Subcutaneous adipose tissue (tissue), 4 donors: ENCODE data around the gene SPHK2. TPM values are rescaled to one million over a fixed set of nuclear protein-coding genes. Genes with fewer than 3 reads are reported as not detected.

Experiments
- total RNA-seq, 4 donors: library from RNA; depleted of rRNA; stranded (reverse); fragments of >200 nt; gene quantifications; one replicate each; pipeline ENCODE4 v1.1.0, GENCODE V29; 2016
- TF ChIP-seq, protein P1 (sequence below): fragments of 450-650 bp; IDR thresholded peaks from one replicate; pipeline ENCODE4 v1.5.1; 2016; ENCODE audit warnings: low read depth, mild to moderate bottlenecking, control low read depth, antibody characterized with exemption, moderate library complexity

SPHK2 gene
- total RNA-seq, 4 donors from 2014 or later, result 4.9 to 33.2 (median 9.1) TPM

DNA sequence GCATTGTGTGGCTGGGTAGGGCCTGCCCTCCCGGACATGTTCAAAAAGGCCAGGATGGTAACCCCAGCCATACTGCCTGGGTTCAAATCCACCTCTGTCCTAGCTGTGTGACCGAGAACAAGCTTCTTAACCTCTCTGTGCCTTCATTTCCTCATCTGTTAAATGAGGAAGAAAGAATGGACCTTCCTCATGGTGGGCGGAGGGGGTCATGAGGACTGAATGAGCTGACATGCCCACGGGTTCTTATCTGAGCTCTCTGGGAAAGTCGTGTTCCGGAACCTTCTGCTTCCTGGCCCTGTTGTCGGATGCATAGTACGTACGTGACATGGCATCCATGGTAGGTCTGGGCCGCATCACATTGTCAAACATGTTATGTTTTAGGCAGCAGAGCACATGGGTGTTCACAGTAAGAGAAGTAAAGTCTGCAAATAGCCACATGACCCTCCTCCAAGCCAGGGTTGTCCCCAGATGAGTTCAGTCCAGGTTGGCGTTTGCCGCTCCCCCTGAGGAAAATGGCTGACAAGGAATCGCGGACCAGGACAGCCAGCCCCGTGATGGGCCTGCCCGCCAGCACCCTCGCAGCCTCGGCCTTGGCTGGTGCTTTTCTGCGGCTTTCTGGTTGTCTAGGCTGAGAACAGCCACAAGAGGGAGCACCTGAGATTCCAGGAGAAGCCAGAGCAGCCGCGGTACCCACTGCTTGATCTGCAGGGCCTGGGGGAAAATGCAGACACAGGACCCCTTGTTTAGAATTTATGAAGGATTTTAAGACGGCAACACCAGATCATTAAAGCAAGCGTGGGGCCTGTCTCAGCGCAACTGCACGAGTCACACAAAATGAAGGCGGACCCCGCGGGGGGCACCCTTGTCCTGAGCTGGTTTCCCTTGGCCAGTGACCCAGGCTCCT, 55.9 kb downstream of the SPHK2 start:
- TF ChIP-seq, protein P1, sequence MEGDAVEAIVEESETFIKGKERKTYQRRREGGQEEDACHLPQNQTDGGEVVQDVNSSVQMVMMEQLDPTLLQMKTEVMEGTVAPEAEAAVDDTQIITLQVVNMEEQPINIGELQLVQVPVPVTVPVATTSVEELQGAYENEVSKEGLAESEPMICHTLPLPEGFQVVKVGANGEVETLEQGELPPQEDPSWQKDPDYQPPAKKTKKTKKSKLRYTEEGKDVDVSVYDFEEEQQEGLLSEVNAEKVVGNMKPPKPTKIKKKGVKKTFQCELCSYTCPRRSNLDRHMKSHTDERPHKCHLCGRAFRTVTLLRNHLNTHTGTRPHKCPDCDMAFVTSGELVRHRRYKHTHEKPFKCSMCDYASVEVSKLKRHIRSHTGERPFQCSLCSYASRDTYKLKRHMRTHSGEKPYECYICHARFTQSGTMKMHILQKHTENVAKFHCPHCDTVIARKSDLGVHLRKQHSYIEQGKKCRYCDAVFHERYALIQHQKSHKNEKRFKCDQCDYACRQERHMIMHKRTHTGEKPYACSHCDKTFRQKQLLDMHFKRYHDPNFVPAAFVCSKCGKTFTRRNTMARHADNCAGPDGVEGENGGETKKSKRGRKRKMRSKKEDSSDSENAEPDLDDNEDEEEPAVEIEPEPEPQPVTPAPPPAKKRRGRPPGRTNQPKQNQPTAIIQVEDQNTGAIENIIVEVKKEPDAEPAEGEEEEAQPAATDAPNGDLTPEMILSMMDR, result no peak

DNA sequence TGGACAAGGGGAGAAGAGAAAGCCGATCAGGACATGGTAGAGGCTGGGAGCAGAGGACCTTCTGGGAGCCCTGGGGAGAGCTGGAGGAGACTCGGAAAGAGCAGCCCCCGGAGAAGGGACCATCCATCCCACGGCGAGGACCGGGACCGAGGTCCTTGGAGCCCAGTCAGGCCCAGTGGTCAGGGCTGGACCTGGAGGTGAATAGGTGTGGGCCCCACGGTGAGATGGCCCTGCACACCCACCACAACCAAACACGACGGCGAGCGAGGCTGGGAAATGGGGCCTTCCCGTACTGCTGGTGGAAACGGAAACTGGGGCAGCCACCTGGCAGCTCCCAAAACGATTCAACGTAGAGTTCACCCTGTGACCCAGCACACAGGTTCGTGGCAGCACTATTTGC, 57.2 kb downstream of the SPHK2 start:
- TF ChIP-seq, protein P1, result no peak

DNA sequence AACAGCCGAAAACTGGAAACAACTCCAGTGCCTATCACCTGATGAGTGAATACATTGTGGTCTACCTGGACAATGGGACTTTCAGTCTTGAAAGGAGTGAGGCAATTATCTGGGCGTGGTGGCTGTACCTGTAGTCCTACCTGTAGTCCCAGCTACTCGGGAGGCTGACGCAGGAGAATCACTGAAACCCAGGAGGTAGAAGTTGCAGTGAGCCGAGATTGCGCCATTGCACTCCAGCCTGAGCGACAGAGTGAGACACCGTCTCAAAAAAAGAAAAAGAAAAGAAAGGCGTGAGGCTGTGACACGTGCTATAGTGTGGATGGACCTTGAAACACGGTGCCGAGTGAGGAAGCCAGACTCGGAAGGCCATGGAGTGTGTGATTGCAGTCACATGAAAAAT, 57.6 kb downstream of the SPHK2 start:
- TF ChIP-seq, protein P1, result no peak

DNA sequence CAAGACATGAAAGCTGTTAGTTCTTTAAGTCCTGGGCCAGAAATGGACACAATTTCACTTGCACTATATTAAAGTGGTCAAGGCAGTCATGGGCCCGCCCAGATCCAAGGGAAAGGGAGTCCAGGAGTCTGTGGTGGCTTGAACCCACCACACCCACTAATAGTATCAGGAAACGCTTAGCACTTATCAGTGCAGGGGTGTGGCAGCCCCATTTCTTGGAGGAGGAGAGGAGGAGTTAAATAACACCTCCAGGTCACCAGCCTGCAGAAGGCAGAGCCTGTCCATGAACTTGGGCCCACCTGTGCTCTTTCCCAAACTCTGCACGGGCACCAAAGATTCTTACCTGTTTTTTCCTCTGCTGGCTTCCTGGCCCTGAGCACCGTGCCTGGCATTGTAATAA, 58.9 kb downstream of the SPHK2 start:
- TF ChIP-seq, protein P1, result no peak

Other genes starting within 250 kb of the SPHK2 start
- gene KDELR1, start 228.0 kb upstream of the SPHK2 start, total RNA-seq, result 10 to 100 TPM; 62.5 to 99.1 (median 78.6) TPM
- 1 to 10 TPM in 1 of 4 donors, under 1 TPM in 3; 0.16 to 1.0 (median 0.31) TPM for gene GRIN2D, start 225.8 kb upstream of the SPHK2 start, total RNA-seq
- 10 to 100 TPM; 14.4 to 29.0 (median 24.9) TPM for gene GRWD1, start 173.5 kb upstream of the SPHK2 start, total RNA-seq
- gene KCNJ14, start 163.9 kb upstream of the SPHK2 start, total RNA-seq, result 1 to 10 TPM in 1 of 4 donors, under 1 TPM in 3; 0.57 to 1.0 (median 0.74) TPM
- gene CYTH2, start 150.1 kb upstream of the SPHK2 start, total RNA-seq, result 10 to 100 TPM; 15.8 to 64.0 (median 31.5) TPM
- gene LMTK3, start 107.7 kb upstream of the SPHK2 start, total RNA-seq, result not detected
- not detected for gene SULT2B1, start 67.3 kb upstream of the SPHK2 start, total RNA-seq
- gene SPACA4, start 12.8 kb upstream of the SPHK2 start, total RNA-seq, result not detected
- not detected for gene FAM83E, start 4.4 kb upstream of the SPHK2 start, total RNA-seq
- 1,000 to 10,000 TPM in 3 of 4 donors, 100 to 1,000 TPM in 1; 998 to 1,778 (median 1,670) TPM for gene RPL18, start 328 bp upstream of the SPHK2 start, total RNA-seq
- gene DBP, start 17.9 kb downstream of the SPHK2 start, total RNA-seq, result 10 to 100 TPM in 1 of 4 donors, 1 to 10 TPM in 2, under 1 TPM in 1; 0.33 to 18.6 (median 6.3) TPM
- gene CA11, start 26.7 kb downstream of the SPHK2 start, total RNA-seq, result 1 to 10 TPM in 2 of 4 donors, not detected in 2; 1.5 to 3.4 TPM
- gene NTN5, start 53.5 kb downstream of the SPHK2 start, total RNA-seq, result 1 to 10 TPM in 1 of 4 donors, not detected in 3; 1.5 TPM
- not detected for gene FUT2, start 76.5 kb downstream of the SPHK2 start, total RNA-seq
- under 1 TPM in 1 of 4 donors, not detected in 3; 0.51 TPM for gene MAMSTR, start 100.2 kb downstream of the SPHK2 start, total RNA-seq
- gene RASIP1, start 121.1 kb downstream of the SPHK2 start, total RNA-seq, result 10 to 100 TPM in 3 of 4 donors, 1 to 10 TPM in 1; 4.1 to 38.1 (median 11.5) TPM
- under 1 TPM in 1 of 4 donors, not detected in 3; 0.75 TPM for gene IZUMO1, start 127.4 kb downstream of the SPHK2 start, total RNA-seq
- 1 to 10 TPM; 1.0 to 7.2 (median 4.4) TPM for gene FUT1, start 133.1 kb downstream of the SPHK2 start, total RNA-seq
- not detected for gene FGF21, start 136.0 kb downstream of the SPHK2 start, total RNA-seq
- 10 to 100 TPM; 25.4 to 71.6 (median 40.1) TPM for gene BCAT2, start 191.5 kb downstream of the SPHK2 start, total RNA-seq
- gene HSD17B14, start 217.0 kb downstream of the SPHK2 start, total RNA-seq, result 10 to 100 TPM in 3 of 4 donors, 1 to 10 TPM in 1; 6.4 to 19.0 (median 13.8) TPM
- gene PLEKHA4, start 249.1 kb downstream of the SPHK2 start, total RNA-seq, result 10 to 100 TPM in 1 of 4 donors, 1 to 10 TPM in 3; 5.7 to 27.3 (median 8.5) TPM